Urothelium cell line (cell line): Measurements from ENCODE around the gene CPN2.

ENCODE experiments used
- DNase-seq: peaks from one replicate; pipeline ENCODE4 v3.0.0; 2011; ENCODE audit warnings: low spot score, mixed read lengths
- FAIRE-seq: peaks from 2 replicates; lab custom pipeline; 2011; peaks lifted over from hg19 to GRCh38; lab: Jason Lieb, UNC

CPN2 gene

DNA sequence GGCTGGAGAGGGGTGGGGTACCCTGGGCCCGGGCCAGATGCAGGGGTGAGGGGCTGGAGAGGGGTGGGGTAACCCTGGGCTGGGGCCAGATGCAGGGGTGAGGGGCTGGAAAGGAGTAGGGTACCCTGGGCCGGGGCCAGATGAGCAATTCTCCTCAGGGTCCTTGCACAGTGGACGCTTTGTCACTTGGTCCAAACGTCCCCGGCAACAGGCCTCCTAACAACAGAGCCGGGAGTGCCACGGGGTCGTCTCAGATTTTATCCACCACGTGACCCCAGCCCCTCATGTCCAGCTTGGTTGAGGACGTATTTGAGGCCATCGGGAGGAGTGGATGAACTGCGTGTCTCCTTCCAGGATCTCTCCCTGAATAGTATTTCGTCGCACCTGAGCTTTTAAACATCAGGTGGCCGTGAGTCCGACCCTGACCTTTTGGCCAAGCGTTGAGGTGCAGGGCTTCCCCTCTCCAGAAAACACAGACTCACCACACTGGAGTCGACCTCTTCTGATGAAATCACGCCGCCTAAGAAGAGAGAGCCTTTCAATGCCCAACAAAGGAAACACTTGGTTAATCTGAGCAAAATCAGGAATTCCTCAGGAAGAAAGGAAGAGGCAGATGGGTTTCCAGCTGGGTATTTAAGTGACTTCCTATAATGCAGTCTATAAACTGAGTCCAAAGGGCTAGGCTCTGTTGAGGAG, 31.2 kb upstream of the CPN2 start:
- DNase-seq (no peak), FAIRE-seq (no peak)

DNA sequence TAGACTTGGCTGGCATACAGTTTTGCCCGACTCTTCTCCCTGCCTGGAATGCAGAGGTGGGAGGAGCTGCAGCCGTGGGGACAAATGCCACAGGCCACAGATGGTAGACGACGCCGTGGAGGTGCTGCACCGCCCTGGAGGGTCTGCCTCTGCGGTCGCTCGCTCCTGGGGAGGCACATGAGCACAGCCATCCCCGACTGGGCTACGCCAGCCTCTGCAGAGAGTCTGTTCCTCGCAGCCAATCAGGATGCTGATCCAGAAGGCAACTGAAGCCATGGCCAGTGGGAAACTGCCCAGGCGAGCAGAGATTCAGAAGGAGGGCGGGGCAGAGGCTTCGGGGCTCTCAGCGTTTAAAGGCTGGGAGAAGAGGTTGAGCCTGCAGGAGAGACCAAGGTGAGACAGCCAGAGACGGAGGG, 30.3 kb upstream of the CPN2 start:
- FAIRE-seq (no peak), DNase-seq (peak; percentile 35)

DNA sequence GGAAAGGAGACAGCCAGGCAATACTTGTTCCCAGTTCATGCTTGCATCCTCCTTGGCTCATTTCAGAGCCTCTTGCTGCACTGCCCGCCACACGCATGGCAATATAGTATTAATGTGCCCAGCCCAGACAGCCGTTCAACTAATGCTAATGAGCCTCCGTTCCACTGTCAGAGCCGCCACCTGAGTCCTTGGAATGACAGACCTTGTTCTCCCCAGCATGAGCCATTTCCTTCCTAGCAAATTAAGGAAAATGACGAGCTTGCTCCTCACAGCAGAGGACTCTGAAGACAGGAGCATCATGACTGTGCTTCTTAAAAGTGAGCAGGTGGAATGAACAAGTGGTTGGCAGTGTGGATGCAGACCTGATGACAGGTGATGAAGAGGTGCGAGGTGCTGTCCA, 29.2 kb upstream of the CPN2 start:
- DNase-seq (no peak), FAIRE-seq (peak; percentile 56)

DNA sequence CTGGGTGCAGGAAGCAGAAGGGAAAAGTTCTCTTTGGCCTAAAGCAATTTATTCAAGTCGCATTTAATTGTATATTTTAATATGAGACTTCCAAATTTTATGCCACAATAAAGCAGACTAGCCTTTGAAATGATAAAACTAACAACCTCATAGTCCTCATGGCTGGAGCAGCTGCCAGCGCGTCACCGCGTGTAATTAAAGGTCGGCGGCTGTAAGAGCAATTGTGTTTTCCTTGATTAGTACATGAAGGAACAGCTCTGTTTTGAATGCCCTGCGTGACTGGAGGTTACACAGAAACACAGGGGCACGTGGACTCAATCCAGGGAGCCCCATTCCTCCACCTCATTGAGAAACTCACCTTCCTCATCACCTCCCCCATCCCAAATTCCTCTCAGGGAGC, 28.5 kb upstream of the CPN2 start:
- no peak for FAIRE-seq
- DNase-seq, result no peak

DNA sequence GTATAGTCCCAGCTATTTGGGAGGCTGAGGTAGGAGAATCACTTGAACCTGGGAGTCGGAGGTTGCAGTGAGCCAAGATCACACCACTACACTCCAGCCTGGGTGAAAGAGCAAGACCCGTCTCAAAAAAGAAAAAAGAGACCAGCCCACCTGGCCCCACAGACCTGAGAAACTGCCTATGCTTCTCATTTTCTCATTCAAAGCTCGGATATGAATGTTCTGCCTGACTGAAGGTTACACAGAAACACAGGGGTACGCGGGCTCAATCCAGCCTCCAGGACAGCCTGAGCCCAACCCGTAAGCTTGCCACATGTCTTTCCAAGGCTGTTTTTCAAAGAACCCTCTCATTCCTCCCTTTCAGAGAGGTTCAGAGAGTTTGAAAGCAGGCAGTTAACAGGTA, 28.1 kb upstream of the CPN2 start:
- no peak for DNase-seq
- no peak for FAIRE-seq

DNA sequence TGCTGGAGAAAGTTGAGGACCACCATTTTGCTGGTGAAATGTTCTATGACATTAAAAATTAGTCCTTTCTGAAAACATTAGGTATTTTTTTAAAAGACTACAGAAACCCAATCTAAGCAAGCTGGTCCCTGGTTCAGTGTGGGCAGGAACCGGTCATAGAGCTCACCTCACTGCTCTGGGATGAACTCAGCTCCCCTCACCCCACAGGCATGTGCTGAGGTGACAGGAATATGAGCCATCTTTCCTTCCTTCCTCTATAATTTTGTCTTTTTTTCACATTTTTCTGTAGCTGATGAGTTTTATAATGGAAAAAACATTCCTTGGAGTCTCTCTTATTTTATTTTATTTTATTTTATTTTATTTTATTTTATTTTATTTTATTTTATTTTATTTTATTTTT, 26.6 kb upstream of the CPN2 start:
- FAIRE-seq, result no peak

DNA sequence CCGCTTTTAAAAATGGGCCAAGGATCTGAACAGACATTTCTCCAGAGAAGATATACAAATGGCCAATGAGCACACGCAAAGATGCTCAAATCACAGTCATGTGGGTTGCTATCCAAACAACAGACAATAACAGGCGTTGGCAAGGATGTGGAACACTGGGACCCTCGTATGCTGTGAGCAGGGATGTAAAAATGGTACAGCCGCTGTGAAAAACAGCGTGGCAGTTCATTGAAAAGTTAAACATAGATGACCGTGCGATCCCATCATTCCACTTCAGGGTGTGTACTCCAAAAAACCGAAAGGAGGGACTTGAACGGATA, 25.1 kb upstream of the CPN2 start:
- FAIRE-seq, result no peak
- DNase-seq, result no peak

More for the DNA sequence above, 26.6 kb upstream of the CPN2 start:
- DNase-seq, result no peak

DNA sequence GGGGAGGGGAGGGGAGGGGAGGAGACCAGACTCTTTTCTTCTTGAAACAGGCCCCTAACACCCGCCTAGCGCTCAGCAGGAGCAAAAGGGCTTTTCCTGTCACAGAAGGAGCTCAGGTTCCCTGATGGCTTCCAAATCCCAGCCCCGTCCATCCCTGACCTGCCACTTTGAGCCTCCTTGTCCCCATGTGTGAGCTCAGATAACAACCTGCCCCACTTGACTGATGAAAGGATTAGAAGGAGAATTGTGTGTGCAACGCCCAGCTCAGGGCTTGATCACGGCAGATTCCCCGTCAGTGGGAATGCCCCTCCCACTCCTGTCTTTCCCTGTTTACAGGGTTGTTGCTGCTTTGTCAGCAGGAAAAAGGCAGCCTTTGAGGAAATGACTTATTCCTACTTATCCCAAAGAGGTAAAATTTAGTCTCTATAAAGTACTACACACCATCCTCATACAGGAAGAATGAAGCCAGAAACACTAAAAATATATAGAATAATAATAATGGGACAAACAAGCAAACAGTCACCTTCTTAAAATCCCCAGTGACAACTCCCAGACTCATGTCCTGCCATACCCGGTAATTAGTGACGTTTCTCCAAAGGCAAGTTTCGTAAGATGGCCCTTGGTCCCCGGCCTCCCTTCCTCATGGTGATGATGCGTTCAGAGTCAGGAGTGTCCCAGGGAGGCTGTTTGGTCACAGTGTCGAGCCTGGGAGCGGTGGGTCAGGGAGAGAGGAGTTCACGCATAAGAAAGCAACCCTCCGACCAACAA, 24.5 kb upstream of the CPN2 start:
- FAIRE-seq, result peak; percentile 9

DNA sequence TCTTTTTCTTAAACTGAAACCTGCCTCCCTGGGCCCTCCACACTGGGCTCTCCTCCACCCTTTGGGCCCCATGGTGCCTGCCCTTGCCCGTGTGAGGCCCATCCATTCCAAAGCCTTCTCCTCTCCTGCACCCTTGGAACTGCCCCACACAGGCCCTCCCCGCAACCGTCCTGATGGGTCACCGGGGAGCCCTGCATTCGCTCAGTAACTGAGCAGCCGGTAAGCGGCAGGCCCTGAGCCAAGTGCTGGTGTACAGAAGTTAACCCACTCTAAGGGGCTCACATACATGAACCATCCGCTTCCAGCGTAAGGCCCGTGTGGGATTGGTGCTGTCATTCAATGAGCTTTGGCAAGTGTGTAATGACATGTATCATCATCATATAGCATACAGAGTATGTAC, 23.8 kb upstream of the CPN2 start:
- FAIRE-seq, result no peak
- DNase-seq, result no peak

More for the DNA sequence above, 24.5 kb upstream of the CPN2 start:
- no peak for DNase-seq

DNA sequence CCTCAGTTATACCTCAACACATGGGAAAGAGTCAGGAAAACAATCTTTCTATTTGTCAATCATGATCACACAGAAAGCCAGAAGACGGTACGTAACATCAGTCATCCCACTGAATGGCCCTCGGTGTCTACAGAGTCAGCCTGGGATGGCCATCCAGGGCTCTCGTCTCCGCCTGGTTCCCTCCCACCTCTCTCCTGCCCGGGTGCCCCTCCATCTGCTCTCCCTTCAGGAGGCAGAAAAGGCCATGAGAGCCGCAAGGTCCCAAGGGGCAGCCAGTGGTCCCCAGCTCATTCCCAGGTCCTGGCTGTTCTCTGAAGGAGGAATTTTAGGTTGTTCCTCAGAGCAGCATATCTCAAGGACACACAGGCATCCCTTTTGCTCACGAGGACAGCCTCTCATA, 22.8 kb upstream of the CPN2 start:
- FAIRE-seq (no peak), DNase-seq (no peak)

DNA sequence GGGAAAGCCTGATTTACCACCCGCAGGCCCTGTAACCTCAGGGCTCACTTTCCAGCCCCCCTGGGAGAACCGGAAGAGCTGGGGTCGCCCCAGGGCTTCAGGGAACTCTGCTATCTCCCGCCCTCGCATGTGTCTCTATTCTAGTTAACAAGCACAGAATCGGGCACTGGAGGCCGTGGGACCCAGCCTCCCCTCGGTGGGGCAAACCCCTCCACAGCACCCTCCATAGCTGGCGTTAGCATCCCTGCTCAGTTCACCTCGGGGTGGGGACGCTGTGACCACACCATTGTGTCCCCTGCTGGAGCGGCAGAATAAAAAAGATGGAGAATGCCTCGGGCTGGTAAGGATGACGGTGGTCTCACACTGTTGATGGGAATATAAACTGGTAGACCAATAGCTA, 21.9 kb upstream of the CPN2 start:
- no peak for DNase-seq
- FAIRE-seq, result no peak

DNA sequence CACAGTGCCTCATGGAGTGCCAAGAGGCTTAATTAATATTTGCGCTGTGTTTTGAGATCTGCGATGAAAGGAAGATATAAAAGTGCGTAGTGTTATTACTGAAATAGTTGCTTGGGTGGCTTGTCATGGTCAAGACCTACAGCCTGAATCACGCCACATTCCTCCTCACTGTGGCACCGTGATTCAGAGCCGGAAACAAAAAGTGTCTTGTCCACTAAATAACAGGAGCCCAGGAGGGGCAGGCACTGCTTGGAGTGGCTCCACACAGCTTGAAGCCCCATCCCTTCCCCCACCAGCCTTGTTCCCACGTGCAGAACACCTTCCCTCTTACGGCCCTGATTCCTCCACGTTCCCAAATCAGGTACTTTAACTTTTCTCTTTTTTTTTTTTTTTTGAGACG, 19.6 kb upstream of the CPN2 start:
- peak; percentile 37 for DNase-seq
- no peak for FAIRE-seq

DNA sequence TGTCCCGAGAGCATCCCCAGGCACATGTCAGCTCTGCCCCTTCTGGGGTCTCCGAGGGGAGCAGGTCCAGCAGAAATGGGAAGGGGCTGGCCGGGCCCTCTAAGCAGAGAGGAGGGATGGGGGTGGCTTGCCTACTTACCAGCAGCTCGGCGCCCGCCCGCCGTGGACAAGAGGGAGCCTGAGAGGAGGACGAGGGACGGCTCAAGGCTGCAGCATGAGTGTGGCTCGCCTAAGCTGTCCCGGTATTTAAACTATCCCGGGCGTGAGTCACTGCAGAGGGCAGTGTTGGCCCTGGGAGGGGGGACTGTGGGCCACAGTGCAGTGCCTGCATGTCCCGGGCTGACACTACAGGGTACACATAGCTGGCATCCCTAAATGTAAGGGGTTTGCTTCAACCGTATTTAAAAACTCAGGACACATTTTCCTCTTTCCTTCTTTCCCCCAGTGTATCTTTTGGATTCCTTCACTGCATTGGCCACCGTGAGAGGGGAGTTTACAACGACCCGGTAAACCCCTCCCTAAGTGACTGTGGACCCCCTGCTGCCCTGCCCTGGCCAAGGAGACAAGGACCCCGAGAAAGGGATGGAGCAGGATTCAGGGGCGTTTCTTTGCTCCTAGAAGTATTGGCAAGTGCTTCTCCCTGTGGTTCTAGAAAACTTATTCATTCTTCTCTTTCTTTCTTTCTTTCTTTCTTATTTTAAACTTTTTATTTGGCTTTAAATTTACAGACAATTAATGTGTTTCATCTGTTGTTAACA, 18.6 kb upstream of the CPN2 start, which contains the start of gene LRRC15:
TSS of gene LRRC15 (minus strand) at position 222 of the 758 bp plus-strand sequence. CDS start 8,700 bp downstream, outside the sequence.
- FAIRE-seq (peak; percentile 82), DNase-seq (peak; percentile 87)

DNA sequence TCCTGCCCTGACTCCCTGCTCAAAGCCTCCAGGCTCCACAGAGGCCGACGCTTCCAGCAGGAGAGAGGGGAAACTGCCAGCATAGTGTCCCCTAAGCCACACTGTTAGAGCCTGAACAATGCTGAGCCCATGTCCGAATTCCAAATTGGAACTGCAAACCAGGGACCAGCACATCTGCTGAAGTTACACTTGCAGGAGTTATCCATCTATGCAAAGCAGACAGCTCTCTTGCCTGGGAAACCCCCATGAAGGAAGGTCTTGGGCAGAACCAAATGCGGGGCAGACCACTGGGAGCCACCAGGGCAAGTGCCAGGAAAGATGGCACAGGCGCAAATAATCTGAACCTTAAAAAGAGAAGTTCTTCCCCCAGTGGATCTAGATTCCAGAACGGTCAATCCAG, 17.8 kb upstream of the CPN2 start:
- FAIRE-seq, result no peak
- no peak for DNase-seq

DNA sequence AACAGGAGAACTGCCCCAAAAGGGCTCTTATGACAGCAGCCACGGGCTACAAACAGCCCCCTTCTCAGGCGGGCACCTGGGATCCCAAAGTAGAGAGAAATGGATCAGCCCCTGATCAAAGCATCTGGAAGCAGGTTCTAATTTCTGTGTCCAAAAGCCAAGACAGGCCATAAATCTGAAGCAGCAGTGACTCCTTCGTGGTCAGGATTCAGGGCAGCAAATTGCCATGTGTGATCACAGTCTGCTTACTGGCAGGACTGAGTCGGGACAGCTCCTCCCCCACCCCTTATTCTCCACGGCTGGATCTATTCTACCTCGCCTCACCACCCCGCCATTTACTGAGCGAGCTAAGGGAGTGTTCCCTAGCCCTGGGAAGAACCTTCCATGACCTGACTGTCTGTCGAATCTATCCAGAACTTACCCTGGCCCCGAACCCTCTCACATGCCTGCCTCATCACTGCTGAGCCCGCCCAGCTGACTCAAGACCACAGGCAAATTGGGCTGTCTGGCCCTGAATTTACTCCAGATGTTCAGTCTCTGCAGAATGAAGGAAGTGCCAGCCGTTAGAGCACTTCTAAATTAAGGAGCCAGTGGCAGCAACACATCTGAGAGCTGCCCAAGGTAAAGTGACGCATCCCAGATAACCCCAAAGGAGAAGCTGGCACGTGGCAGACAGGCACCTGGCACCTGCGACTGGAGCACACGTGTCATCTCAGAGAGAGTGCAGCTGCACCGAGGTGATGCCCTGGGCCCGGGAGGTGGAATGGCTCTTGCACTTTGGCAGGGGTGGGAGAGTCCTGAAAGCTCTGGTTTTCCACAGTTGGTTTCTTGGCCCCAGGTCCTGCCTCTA, 17.1 kb upstream of the CPN2 start:
- FAIRE-seq, result no peak
- no peak for DNase-seq

DNA sequence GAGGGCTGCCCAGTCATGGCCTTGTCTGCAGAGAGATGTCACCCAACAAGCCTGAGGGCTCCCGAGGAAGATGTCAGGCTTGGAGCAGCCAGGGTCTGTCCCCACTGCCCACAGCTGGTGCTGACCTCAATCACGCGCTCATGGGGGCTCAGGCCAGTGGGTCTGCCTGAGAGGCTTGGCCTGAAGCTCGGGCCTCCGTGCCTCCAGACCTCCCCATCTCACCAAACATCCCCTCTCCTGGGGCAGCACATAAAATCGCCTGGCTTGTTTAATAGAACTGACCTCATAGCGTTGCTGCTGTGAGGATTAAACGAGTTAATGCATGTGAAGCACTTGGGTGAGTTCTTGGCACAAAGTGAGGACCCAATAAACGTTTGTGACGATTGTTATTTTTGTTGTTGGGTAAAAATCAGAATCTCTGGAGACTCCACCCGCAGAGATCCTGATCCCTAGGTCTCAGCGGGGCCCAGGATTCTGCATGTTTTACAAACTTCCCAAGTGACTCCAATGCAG, 14.9 kb upstream of the CPN2 start:
- no peak for DNase-seq
- FAIRE-seq, result no peak

DNA sequence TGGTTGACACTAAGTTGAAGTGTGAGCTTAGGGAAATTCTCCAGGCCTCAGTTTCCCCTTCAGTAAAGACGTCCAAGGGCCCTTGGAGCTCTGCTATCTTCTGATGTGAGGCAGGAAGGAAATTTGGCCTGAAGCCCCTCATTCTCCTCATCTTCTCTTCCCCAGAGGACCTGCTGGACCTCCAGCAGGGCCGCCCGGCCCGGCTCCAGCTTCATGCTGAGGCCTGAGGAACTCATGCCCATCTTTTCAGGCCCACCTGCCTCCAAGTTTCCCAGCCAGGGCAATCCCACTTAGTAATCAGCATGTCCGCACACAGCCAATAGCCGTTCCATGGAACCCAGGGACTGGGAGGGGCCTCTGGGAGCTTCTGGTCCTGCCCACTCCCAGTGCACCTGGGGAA, 14.4 kb upstream of the CPN2 start:
- FAIRE-seq, result no peak
- no peak for DNase-seq

DNA sequence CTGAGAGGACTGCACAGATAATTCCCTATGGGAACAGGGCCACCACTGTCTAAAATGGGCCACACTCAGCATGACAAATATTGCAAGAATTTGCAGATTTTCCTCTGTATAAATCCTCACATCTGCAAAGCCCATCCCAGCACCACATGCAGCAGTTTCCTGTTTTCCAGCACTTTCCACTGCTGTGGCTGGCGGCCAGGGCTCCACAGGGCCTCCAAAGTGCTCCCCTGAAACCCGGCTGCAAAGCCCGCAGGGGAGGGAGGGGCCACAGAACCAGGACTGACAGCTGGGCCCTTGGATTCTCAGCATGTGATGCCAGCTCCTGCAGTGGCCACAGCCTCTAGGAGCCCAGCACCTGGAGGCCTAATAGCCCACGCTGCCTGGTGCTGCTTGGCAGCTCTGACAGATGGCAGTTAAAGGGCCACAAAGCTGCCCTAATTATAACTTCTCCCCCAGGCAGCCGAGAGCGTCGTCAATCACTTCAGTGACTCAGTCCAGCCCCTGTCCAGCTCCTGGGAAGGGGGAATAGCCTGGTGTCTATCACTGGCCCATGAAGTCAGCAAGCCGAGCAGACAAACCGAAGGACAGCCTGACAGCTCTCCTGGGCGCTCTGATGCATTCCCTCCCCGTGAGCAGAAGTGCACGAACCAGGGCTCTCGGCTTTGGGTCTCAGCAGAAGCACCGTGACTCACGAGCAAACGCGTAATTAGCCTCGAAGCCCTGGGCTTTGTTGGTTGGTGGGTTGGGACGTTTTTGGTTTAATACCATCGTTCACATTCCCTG, 13.7 kb upstream of the CPN2 start:
- DNase-seq, result peak; percentile 31

DNA sequence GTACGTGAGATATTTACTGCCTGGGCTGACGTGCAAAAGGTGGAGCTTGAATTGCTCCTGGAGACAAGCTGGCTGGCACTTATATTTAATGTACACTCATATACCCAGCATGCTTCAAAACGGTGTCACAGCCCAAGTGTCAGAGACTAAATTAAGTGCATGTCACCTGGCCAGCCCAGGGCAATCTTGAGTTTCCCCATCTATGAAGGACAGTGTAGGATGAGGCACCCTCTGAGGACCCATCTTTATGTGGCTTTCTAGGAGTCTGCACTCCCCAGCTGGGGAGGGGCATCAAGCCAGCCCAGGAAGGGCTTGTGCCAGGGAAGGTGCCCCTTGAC, 13.2 kb upstream of the CPN2 start:
- DNase-seq, result no peak

More for the DNA sequence above, 13.7 kb upstream of the CPN2 start:
- FAIRE-seq, result no peak

DNA sequence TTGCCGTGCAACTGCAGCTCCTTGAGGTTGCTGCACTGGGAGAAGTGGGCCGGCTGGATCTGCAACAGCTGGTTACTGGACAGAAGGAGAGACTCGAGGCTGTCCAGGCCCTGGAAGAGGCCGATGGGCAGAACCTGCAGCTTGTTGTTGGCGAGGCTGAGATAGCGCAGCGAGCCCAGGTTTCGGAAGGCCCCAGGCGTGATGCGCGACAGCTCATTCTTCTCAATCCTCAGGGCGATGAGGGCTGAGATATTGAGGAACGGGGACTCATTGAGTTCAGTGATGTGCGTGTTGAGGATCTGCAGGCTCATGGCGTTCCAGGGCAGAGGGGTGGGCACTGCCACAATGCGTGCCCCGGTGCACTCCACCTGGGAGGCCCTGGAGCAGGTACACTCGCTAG, 9.4 kb upstream of the CPN2 start:
- FAIRE-seq, result no peak
- DNase-seq, result no peak

More for the DNA sequence above, 13.2 kb upstream of the CPN2 start:
- no peak for FAIRE-seq
